AG09319 (cell line): Measurements from ENCODE around the gene SMLR1.
"Not testable (repeated sequence)": the region's sequence is repeated elsewhere in the genome, so short reads cannot be mapped to it uniquely, and the experiment has no call there.

Source experiments
- DNase-seq: peaks from one replicate; pipeline ENCODE4 v3.0.0-alpha.2; 2010; ENCODE audit warnings: low read depth; ENCODE audit errors: extremely low read depth
- TF ChIP-seq, protein P1 (sequence below): IDR thresholded peaks from 2 replicates; pipeline ENCODE4 v1.5.1; 2011; ENCODE audit warnings: low read depth, mild to moderate bottlenecking, inconsistent platforms, low read length, moderate library complexity

SMLR1 gene

GRCh38 chr6:130787726-130788500 is 39.3 kb upstream of the SMLR1 start:
- DNase-seq = no peak
- TF ChIP-seq, protein P1, sequence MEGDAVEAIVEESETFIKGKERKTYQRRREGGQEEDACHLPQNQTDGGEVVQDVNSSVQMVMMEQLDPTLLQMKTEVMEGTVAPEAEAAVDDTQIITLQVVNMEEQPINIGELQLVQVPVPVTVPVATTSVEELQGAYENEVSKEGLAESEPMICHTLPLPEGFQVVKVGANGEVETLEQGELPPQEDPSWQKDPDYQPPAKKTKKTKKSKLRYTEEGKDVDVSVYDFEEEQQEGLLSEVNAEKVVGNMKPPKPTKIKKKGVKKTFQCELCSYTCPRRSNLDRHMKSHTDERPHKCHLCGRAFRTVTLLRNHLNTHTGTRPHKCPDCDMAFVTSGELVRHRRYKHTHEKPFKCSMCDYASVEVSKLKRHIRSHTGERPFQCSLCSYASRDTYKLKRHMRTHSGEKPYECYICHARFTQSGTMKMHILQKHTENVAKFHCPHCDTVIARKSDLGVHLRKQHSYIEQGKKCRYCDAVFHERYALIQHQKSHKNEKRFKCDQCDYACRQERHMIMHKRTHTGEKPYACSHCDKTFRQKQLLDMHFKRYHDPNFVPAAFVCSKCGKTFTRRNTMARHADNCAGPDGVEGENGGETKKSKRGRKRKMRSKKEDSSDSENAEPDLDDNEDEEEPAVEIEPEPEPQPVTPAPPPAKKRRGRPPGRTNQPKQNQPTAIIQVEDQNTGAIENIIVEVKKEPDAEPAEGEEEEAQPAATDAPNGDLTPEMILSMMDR = no peak

GRCh38 chr6:130788954-130789353 is 38.3 kb upstream of the SMLR1 start:
- TF ChIP-seq, protein P1 = no peak
- DNase-seq = no peak

DNA sequence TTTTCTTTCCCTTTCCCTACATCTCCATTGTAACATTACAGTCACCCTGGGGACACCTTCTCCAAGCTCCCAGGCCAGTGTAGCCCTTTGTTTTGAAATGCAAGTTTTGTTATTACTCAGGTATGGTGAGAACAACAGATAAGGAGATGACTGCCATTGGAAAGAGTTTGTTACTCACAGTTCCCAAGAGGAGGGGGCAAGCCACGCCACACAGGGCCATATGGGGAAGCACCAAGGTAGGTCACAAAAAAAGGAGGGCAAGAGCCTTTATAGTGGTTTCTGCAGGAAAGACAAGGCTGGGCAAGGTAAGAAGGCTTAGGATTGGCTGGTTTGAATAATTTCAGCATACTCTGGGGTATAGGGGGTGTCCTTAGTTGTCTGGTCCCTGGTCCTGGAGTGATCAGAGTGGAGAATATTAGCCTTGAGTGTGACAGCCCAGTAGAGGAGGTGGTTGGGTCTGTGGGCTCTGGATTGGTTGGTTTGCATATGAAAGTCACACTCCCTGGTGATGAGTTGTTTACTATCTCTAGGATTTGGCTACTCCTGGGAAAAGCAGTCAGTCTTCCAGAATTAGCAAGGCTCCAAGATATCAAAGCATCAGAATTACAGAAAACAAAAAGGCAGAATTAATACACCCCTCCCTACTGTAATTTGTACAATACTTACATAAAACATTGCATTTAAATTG is 33.1 kb upstream of the SMLR1 start:
- TF ChIP-seq, protein P1 = no peak
- no peak for DNase-seq

- no peak for DNase-seq
- TF ChIP-seq, protein P1 = no peak
These were observed 32.5 kb upstream of the SMLR1 start for GRCh38 chr6:130794738-130795137.

DNA sequence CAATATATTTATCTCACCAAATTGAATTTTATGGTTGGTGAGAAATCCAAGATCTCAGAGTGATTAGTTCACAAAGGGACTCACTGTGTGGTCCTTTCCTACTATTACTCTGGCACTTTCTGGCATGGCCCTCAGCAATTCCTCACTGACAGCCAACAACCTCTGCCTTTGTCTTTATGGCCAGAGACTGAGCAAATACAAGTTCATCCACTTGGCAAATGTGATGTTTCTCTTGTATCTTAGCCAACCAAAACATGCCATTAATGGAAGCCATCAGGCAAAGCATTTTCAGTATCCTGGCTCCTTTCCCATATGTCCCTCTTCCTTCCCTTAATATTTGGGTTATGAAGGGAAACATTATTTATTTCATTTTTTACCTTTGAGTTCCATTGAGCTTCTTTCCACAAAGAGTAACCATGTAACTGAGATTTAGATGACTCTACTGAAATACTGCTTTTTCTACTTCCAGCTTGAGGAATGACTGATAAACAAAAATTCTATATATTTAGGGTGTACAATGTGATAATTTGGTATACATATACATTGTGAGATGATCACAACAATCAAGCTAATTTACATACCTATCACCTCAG is 30.8 kb upstream of the SMLR1 start:
- TF ChIP-seq, protein P1 = no peak
- no peak for DNase-seq

DNA sequence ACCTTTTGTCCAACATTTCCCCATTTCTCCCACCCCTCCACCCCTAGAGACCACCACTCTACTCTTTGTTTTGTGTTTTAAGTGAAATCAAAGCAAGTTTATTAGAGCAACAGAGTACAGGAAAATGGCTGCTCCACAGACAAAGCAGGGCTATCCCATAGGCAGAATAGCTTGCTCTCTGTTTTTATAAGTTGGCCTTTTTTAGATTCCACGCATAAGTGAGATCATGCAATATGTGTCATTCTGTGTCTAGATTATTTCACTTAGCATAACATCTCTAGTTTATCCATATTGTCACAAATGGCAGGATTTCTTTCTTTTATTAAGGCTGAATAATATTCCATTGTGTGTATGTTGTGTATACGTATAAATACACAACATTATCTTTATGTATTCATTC is 30.1 kb upstream of the SMLR1 start:
- no peak for DNase-seq
- TF ChIP-seq, protein P1 = no peak

- DNase-seq = not testable (repeated sequence)
These were observed 25.8 kb upstream of the SMLR1 start for GRCh38 chr6:130801368-130801767.
